ENCODE results near the gene USP24.

USP24 gene, protein sequence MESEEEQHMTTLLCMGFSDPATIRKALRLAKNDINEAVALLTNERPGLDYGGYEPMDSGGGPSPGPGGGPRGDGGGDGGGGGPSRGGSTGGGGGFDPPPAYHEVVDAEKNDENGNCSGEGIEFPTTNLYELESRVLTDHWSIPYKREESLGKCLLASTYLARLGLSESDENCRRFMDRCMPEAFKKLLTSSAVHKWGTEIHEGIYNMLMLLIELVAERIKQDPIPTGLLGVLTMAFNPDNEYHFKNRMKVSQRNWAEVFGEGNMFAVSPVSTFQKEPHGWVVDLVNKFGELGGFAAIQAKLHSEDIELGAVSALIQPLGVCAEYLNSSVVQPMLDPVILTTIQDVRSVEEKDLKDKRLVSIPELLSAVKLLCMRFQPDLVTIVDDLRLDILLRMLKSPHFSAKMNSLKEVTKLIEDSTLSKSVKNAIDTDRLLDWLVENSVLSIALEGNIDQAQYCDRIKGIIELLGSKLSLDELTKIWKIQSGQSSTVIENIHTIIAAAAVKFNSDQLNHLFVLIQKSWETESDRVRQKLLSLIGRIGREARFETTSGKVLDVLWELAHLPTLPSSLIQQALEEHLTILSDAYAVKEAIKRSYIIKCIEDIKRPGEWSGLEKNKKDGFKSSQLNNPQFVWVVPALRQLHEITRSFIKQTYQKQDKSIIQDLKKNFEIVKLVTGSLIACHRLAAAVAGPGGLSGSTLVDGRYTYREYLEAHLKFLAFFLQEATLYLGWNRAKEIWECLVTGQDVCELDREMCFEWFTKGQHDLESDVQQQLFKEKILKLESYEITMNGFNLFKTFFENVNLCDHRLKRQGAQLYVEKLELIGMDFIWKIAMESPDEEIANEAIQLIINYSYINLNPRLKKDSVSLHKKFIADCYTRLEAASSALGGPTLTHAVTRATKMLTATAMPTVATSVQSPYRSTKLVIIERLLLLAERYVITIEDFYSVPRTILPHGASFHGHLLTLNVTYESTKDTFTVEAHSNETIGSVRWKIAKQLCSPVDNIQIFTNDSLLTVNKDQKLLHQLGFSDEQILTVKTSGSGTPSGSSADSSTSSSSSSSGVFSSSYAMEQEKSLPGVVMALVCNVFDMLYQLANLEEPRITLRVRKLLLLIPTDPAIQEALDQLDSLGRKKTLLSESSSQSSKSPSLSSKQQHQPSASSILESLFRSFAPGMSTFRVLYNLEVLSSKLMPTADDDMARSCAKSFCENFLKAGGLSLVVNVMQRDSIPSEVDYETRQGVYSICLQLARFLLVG (N-terminal part only)

DNA sequence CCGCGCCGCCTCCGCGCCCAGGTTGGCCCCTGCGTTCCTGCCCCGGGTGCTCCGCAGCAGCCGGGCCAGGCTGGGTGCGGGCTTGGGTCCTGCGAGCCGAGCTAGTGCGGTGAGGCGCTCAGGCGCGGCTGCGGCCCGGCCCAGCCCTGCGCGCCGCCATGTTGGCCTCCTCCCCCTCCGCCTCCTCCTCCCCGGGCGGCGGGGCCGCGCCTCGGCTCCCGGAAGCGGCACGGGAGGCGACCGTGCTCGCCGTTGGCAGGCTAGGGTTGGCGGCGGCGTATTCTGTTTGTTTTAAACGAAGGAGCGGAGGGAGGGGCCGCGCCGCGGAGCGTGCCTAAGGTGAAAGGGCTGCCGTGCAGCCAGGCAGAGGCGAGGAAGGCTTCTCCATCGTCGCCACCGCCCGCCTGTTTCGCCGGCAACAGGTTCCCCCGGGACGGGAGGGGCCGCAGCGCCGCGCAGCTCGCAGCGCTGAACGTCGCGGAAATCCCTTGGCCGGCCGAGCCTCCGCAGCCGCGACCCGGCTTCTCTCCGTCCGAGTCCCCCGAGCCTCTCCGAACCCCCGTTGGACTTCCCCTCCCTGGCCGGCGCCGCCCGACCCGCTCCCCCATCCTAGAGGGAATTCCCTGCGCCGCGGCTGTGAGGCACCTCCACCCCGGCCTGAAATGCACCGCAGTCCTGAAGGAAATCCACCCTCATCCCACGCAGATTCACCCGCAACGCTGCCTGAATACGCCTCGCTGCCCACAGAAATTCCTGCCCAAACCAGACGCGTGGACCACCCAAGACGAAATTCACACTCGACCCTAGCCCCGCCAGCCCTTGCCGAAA, at the start of gene USP24:
Gene USP24, minus strand, starts transcription at position 171 of the 828 bp plus-strand sequence. CDS start 251 bp downstream, outside the sequence.
- Histone ChIP-seq H3K9ac (ENCODE audit: insufficient read length, low read depth) (peak within 1 kb of the TSS; percentile 100), H3K9me3 (ENCODE audit: insufficient read depth, low read length) (no peaks in the 10 kb centered on the region), H3K4me3 (ENCODE audit: insufficient read length, low read depth) (peak within 1 kb of the TSS; percentile 99), H3K36me3 (ENCODE audit: insufficient read depth, insufficient read length, low read length) (peaks cover 14% of the 10 kb centered on the region), H3K27me3 (ENCODE audit: insufficient read depth, insufficient read length) (peaks cover 4% of the 10 kb centered on the region), H3K4me1 (ENCODE audit: insufficient read depth, insufficient read length) (peaks cover 12% of the 10 kb centered on the region)
- TF ChIP-seq ZNF274 (IDR thresholded peaks at IDR 0.05; ENCODE audit: low read depth, low read length) (no peak), YY1 (IDR thresholded peaks at IDR 0.05; ENCODE audit: insufficient read depth, insufficient read length) (peak; percentile 87), SUZ12 (IDR thresholded peaks at IDR 0.05; ENCODE audit: extremely low read depth, insufficient read depth, insufficient read length) (no peak)
- DNase-seq (ENCODE audit: low read depth, low spot score), result peak; percentile 88

DNA sequence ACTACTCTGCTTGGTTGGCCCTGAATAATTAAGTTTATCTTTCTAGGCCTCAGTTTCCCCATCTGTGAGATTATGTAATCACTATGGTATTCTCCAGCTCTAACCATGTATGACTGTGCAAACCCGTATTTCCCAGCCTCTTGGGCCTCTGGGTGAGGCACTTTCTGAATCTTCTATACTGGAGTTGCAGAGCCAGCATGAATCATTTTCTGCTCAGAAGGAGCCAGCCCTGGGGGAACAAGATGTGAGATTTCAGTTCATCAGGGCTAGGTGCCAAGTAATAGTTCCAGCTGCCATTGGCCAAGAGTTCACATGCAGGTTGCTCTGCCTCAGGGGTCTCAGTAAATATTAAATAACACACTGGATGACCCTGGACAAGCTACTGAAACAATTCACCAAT, 47.7 kb upstream of the USP24 start:
- no peak overlapping the region for H3K4me3 ChIP-seq (ENCODE audit: insufficient read length, low read depth)
- no peak for DNase-seq (ENCODE audit: low read depth, low spot score)
- no peaks in the 10 kb centered on the region for H3K9me3 ChIP-seq (ENCODE audit: insufficient read depth, low read length)
- H3K9ac ChIP-seq (ENCODE audit: insufficient read length, low read depth), result no peak overlapping the region
- no peak for TF ChIP-seq YY1 (IDR thresholded peaks at IDR 0.05; ENCODE audit: insufficient read depth, insufficient read length)
- TF ChIP-seq SUZ12 (IDR thresholded peaks at IDR 0.05; ENCODE audit: extremely low read depth, insufficient read depth, insufficient read length), result no peak
- no peaks in the 10 kb centered on the region for H3K4me1 ChIP-seq (ENCODE audit: insufficient read depth, insufficient read length)
- H3K27me3 ChIP-seq (ENCODE audit: insufficient read depth, insufficient read length), result no peaks in the 10 kb centered on the region
- H3K36me3 ChIP-seq (ENCODE audit: insufficient read depth, insufficient read length, low read length), result no peaks in the 10 kb centered on the region

DNA sequence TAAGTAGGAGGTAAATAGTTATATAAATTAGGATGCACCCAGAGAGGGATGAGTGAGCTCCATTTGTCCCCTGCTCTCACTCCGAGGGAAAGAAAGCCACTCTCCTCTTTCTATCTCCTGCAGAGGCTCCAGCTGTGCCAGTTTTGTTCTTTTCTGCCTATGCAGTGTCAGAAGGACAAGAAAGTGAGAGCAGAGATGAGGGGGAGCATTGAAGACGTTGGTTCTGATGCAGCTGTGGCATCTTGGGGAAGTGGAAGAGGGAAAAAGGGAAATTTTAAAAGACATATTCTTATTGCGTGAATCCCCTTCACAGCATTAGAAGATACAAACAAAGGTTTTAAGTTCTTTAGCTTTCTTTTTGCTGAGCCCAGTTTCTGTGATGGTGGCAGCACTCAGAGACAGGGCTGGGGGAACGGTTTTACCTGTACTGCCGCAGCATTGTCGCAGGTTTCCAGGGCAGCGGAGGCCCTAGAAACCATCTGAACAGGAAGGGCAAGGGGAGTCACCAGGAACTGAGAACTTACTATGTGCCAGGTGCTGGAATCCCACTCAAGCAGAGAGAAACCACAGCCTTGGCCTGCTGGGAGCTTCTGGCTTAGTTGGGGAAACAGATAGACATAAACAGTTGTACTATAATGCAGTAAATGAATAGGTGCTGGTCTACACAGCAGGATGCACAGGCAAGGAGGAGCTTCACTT, 44.9 kb upstream of the USP24 start:
- Histone ChIP-seq H3K4me1 (ENCODE audit: insufficient read depth, insufficient read length) (no peaks in the 10 kb centered on the region), H3K9ac (ENCODE audit: insufficient read length, low read depth) (no peak overlapping the region), H3K36me3 (ENCODE audit: insufficient read depth, insufficient read length, low read length) (no peaks in the 10 kb centered on the region), H3K9me3 (ENCODE audit: insufficient read depth, low read length) (no peaks in the 10 kb centered on the region), H3K27me3 (ENCODE audit: insufficient read depth, insufficient read length) (no peaks in the 10 kb centered on the region), H3K4me3 (ENCODE audit: insufficient read length, low read depth) (no peak overlapping the region)
- no peak for TF ChIP-seq SUZ12 (IDR thresholded peaks at IDR 0.05; ENCODE audit: extremely low read depth, insufficient read depth, insufficient read length)
- no peak for TF ChIP-seq YY1 (IDR thresholded peaks at IDR 0.05; ENCODE audit: insufficient read depth, insufficient read length)
- TF ChIP-seq ZNF274 (IDR thresholded peaks at IDR 0.05; ENCODE audit: low read depth, low read length), result no peak
- no peak for DNase-seq (ENCODE audit: low read depth, low spot score)

DNA sequence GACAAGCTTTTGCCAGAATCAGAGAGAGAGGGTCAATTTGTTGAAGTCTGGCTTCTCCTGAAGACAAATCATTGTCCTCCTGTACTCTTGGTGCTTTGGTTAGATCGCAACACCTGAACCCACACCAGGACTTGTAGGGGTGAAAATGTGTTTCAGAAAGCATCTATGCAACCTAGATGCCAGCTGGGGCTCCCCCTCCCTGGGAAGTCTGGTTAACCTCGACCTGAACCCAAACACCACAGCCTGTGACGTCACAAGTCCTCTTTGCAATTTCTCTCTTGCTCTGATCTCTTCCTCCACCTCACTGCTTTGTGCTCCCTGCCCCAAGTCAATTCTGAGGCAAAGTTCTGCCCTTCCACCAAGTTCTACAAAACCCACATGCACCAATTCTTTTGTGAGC, 42.8 kb upstream of the USP24 start:
- Histone ChIP-seq H3K4me1 (ENCODE audit: insufficient read depth, insufficient read length) (no peaks in the 10 kb centered on the region), H3K4me3 (ENCODE audit: insufficient read length, low read depth) (no peak overlapping the region), H3K27me3 (ENCODE audit: insufficient read depth, insufficient read length) (no peaks in the 10 kb centered on the region), H3K36me3 (ENCODE audit: insufficient read depth, insufficient read length, low read length) (no peaks in the 10 kb centered on the region), H3K9ac (ENCODE audit: insufficient read length, low read depth) (no peak overlapping the region), H3K9me3 (ENCODE audit: insufficient read depth, low read length) (no peaks in the 10 kb centered on the region)
- TF ChIP-seq SUZ12 (IDR thresholded peaks at IDR 0.05; ENCODE audit: extremely low read depth, insufficient read depth, insufficient read length) (no peak), ZNF274 (IDR thresholded peaks at IDR 0.05; ENCODE audit: low read depth, low read length) (no peak), YY1 (IDR thresholded peaks at IDR 0.05; ENCODE audit: insufficient read depth, insufficient read length) (no peak)
- no peak for DNase-seq (ENCODE audit: low read depth, low spot score)

DNA sequence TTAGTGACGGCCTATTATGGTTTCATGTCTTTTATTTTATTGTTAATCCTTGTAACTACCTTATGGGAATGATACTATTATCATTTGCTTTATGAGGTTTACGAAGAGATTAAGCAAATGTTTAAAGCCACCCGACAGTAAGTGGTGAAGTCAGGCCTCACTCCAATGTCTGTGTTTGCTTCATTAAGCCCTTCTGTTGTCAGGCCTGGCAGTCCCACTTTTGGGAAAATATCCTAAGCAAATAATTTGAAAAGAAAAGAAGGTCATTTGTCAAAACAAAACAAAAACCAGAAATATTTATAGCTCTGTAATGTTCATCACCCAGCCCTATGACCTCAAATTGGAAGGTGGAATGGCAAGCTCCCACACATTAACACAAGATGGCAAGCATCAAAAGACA, 40.7 kb upstream of the USP24 start:
- H3K4me1 ChIP-seq (ENCODE audit: insufficient read depth, insufficient read length), result no peaks in the 10 kb centered on the region
- TF ChIP-seq SUZ12 (IDR thresholded peaks at IDR 0.05; ENCODE audit: extremely low read depth, insufficient read depth, insufficient read length), result no peak
- no peak for TF ChIP-seq ZNF274 (IDR thresholded peaks at IDR 0.05; ENCODE audit: low read depth, low read length)
- TF ChIP-seq YY1 (IDR thresholded peaks at IDR 0.05; ENCODE audit: insufficient read depth, insufficient read length), result no peak
- no peak overlapping the region for H3K9ac ChIP-seq (ENCODE audit: insufficient read length, low read depth)
- DNase-seq (ENCODE audit: low read depth, low spot score), result no peak
- no peaks in the 10 kb centered on the region for H3K9me3 ChIP-seq (ENCODE audit: insufficient read depth, low read length)
- no peaks in the 10 kb centered on the region for H3K36me3 ChIP-seq (ENCODE audit: insufficient read depth, insufficient read length, low read length)
- no peaks in the 10 kb centered on the region for H3K27me3 ChIP-seq (ENCODE audit: insufficient read depth, insufficient read length)
- no peak overlapping the region for H3K4me3 ChIP-seq (ENCODE audit: insufficient read length, low read depth)
